ENCODE measurements around the gene TRIM9.

Gene TRIM9

GRCh38 chr14:50948205-50948604 is 146.7 kb downstream of the TRIM9 start:
- no peaks in the 10 kb centered on the region for H3K27me3 ChIP-seq (ENCODE audit: insufficient read depth, low read length, poor library complexity, severe bottlenecking)
- H3K9ac ChIP-seq (ENCODE audit: low read depth, low read length, poor library complexity, severe bottlenecking) = no peak overlapping the region
- H3K36me3 ChIP-seq (ENCODE audit: insufficient read depth, low read length) = no peaks in the 10 kb centered on the region
- TF ChIP-seq EZH2phosphoT487 (IDR thresholded peaks at IDR 0.05; ENCODE audit: borderline replicate concordance) = no peak
- TF ChIP-seq, protein P1, sequence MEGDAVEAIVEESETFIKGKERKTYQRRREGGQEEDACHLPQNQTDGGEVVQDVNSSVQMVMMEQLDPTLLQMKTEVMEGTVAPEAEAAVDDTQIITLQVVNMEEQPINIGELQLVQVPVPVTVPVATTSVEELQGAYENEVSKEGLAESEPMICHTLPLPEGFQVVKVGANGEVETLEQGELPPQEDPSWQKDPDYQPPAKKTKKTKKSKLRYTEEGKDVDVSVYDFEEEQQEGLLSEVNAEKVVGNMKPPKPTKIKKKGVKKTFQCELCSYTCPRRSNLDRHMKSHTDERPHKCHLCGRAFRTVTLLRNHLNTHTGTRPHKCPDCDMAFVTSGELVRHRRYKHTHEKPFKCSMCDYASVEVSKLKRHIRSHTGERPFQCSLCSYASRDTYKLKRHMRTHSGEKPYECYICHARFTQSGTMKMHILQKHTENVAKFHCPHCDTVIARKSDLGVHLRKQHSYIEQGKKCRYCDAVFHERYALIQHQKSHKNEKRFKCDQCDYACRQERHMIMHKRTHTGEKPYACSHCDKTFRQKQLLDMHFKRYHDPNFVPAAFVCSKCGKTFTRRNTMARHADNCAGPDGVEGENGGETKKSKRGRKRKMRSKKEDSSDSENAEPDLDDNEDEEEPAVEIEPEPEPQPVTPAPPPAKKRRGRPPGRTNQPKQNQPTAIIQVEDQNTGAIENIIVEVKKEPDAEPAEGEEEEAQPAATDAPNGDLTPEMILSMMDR (conservative IDR thresholded peaks at IDR 0.05; ENCODE audit: low read length) = no peak
- H4K20me1 ChIP-seq (ENCODE audit: insufficient read depth, low read length, poor library complexity, severe bottlenecking) = no peaks in the 10 kb centered on the region
- peaks cover 5% of the 10 kb centered on the region; the same call in 1 of the 2 replicates for H3K79me2 ChIP-seq (ENCODE audit: insufficient read depth, low read length)
- peaks cover 6% of the 10 kb centered on the region for H3K4me1 ChIP-seq (ENCODE audit: insufficient read depth, low read length, poor library complexity, severe bottlenecking)
- no peak overlapping the region for H3K4me2 ChIP-seq (ENCODE audit: low read depth, low read length, poor library complexity, severe bottlenecking)
- H3F3A ChIP-seq (ENCODE audit: low read depth) = peaks cover 8% of the 10 kb centered on the region; the same call in 1 of the 2 replicates
- no peaks in the 10 kb centered on the region for H3K9me2 ChIP-seq (replicated peaks; ENCODE audit: low read depth, low read length)
- H2AFZ ChIP-seq (ENCODE audit: low read length) = no peak overlapping the region
- no peaks in the 10 kb centered on the region for H3K9me3 ChIP-seq (ENCODE audit: insufficient read depth, low read depth, low read length)
- no peak overlapping the region for H3K4me3 ChIP-seq (ENCODE audit: low read length, poor library complexity, severe bottlenecking)

- Histone ChIP-seq H3K9ac (ENCODE audit: low read depth, low read length, poor library complexity, severe bottlenecking) (no peak overlapping the region), H3K79me2 (ENCODE audit: insufficient read depth, low read length) (peaks cover 8% of the 10 kb centered on the region; the same call in 1 of the 2 replicates), H3K4me2 (ENCODE audit: low read depth, low read length, poor library complexity, severe bottlenecking) (no peak overlapping the region), H3F3A (ENCODE audit: low read depth) (peaks cover 8% of the 10 kb centered on the region; the same call in 1 of the 2 replicates), H2AFZ (ENCODE audit: low read length) (no peak overlapping the region), H3K9me2 (replicated peaks; ENCODE audit: low read depth, low read length) (no peaks in the 10 kb centered on the region), H4K20me1 (ENCODE audit: insufficient read depth, low read length, poor library complexity, severe bottlenecking) (no peaks in the 10 kb centered on the region), H3K27me3 (ENCODE audit: insufficient read depth, low read length, poor library complexity, severe bottlenecking) (no peaks in the 10 kb centered on the region), H3K4me3 (ENCODE audit: low read length, poor library complexity, severe bottlenecking) (no peak overlapping the region), H3K9me3 (ENCODE audit: insufficient read depth, low read depth, low read length) (no peaks in the 10 kb centered on the region), H3K4me1 (ENCODE audit: insufficient read depth, low read length, poor library complexity, severe bottlenecking) (peaks cover 8% of the 10 kb centered on the region), H3K36me3 (ENCODE audit: insufficient read depth, low read length) (no peaks in the 10 kb centered on the region)
- TF ChIP-seq EZH2phosphoT487 (IDR thresholded peaks at IDR 0.05; ENCODE audit: borderline replicate concordance) = no peak
- TF ChIP-seq, protein P1 (conservative IDR thresholded peaks at IDR 0.05; ENCODE audit: low read length) = no peak
Measured at GRCh38 chr14:50947446-50947845, 147.5 kb downstream of the TRIM9 start.

- Histone ChIP-seq H3K36me3 (ENCODE audit: insufficient read depth, low read length) (no peaks in the 10 kb centered on the region), H3K4me1 (ENCODE audit: insufficient read depth, low read length, poor library complexity, severe bottlenecking) (peaks cover 8% of the 10 kb centered on the region), H3K9me2 (replicated peaks; ENCODE audit: low read depth, low read length) (no peaks in the 10 kb centered on the region), H3K4me3 (ENCODE audit: low read length, poor library complexity, severe bottlenecking) (no peak overlapping the region), H4K20me1 (ENCODE audit: insufficient read depth, low read length, poor library complexity, severe bottlenecking) (no peaks in the 10 kb centered on the region), H3K9me3 (ENCODE audit: insufficient read depth, low read depth, low read length) (no peaks in the 10 kb centered on the region), H3K79me2 (ENCODE audit: insufficient read depth, low read length) (peaks cover 8% of the 10 kb centered on the region; the same call in 1 of the 2 replicates), H3K9ac (ENCODE audit: low read depth, low read length, poor library complexity, severe bottlenecking) (no peak overlapping the region), H3K27me3 (ENCODE audit: insufficient read depth, low read length, poor library complexity, severe bottlenecking) (no peaks in the 10 kb centered on the region), H2AFZ (ENCODE audit: low read length) (no peak overlapping the region), H3F3A (ENCODE audit: low read depth) (peaks cover 8% of the 10 kb centered on the region; the same call in 1 of the 2 replicates), H3K4me2 (ENCODE audit: low read depth, low read length, poor library complexity, severe bottlenecking) (no peak overlapping the region)
- no peak for TF ChIP-seq EZH2phosphoT487 (IDR thresholded peaks at IDR 0.05; ENCODE audit: borderline replicate concordance)
- TF ChIP-seq, protein P1 (conservative IDR thresholded peaks at IDR 0.05; ENCODE audit: low read length) = no peak
Measured at GRCh38 chr14:50946234-50946935, 148.5 kb downstream of the TRIM9 start.
